Neuron (in vitro differentiated cells): ENCODE results near the gene ALDOB.

Source experiments
- H2AFZ ChIP-seq: one replicate; pipeline ENCODE4 v1.6.1; 2013; ENCODE audit warnings: low read depth, mild to moderate bottlenecking, inconsistent platforms, low read length, moderate library complexity
- H3K27me3 ChIP-seq: one replicate; pipeline ENCODE4 v1.6.1; 2013; ENCODE audit warnings: low read length; ENCODE audit not compliant: insufficient read depth
- H3K36me3 ChIP-seq: one replicate; pipeline ENCODE4 v1.6.1; 2013; ENCODE audit warnings: low read length; ENCODE audit not compliant: insufficient read depth
- H3K4me1 ChIP-seq: one replicate; pipeline ENCODE4 v1.6.1; 2013; ENCODE audit warnings: low read length; ENCODE audit not compliant: insufficient read depth
- H3K4me3 ChIP-seq: 2 replicates; pipeline ENCODE4 v1.5.1; 2013; ENCODE audit warnings: mild to moderate bottlenecking, low read length, moderate library complexity
- H3K9me3 ChIP-seq: one replicate; pipeline ENCODE4 v1.6.1; 2013; ENCODE audit warnings: low read length

The ALDOB gene

DNA sequence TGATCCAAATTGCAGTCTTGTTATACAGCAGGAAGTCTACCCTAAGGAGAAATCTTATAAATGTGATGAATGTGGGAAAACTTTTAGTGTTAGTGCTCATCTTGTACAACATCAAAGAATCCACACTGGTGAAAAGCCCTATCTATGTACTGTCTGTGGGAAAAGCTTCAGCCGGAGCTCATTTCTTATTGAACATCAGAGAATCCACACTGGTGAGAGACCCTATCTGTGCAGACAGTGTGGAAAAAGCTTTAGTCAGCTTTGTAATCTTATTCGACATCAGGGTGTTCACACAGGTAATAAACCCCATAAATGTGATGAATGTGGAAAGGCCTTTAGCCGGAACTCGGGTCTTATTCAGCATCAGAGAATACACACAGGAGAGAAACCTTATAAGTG, 26.5 kb downstream of the ALDOB start:
- no peaks in the 10 kb centered on the region for H3K4me1 ChIP-seq
- H3K4me3 ChIP-seq: no peak overlapping the region
- H3K36me3 ChIP-seq: peaks cover 61% of the 10 kb centered on the region
- H3K9me3 ChIP-seq: peaks cover 57% of the 10 kb centered on the region
- H3K27me3 ChIP-seq: no peaks in the 10 kb centered on the region
- no peak overlapping the region for H2AFZ ChIP-seq

GRCh38 chr9:101408374-101409078, 27.0 kb downstream of the ALDOB start:
- Histone ChIP-seq H3K4me3 (no peak overlapping the region), H3K4me1 (no peaks in the 10 kb centered on the region), H2AFZ (no peak overlapping the region), H3K36me3 (peaks cover 66% of the 10 kb centered on the region), H3K9me3 (peaks cover 61% of the 10 kb centered on the region), H3K27me3 (no peaks in the 10 kb centered on the region)

- Histone ChIP-seq H2AFZ (no peak overlapping the region), H3K27me3 (no peaks in the 10 kb centered on the region), H3K9me3 (peaks cover 47% of the 10 kb centered on the region), H3K4me3 (no peak overlapping the region), H3K36me3 (peaks cover 85% of the 10 kb centered on the region), H3K4me1 (peaks cover 15% of the 10 kb centered on the region)
Observed at GRCh38 chr9:101403516-101404285, 31.9 kb downstream of the ALDOB start.

- Histone ChIP-seq H3K27me3 (no peaks in the 10 kb centered on the region), H2AFZ (no peak overlapping the region), H3K36me3 (peaks cover 66% of the 10 kb centered on the region), H3K4me1 (peaks cover 15% of the 10 kb centered on the region), H3K9me3 (peaks cover 16% of the 10 kb centered on the region), H3K4me3 (peak overlapping the region; percentile 87)
Observed at GRCh38 chr9:101400120-101400519, 35.5 kb downstream of the ALDOB start.

- Histone ChIP-seq H2AFZ (no peak overlapping the region), H3K9me3 (peaks cover 12% of the 10 kb centered on the region), H3K4me1 (peaks cover 15% of the 10 kb centered on the region), H3K4me3 (peak overlapping the region; percentile 87), H3K27me3 (no peaks in the 10 kb centered on the region), H3K36me3 (peaks cover 62% of the 10 kb centered on the region)
Observed at GRCh38 chr9:101399643-101399970, 36.0 kb downstream of the ALDOB start.

- peaks cover 15% of the 10 kb centered on the region for H3K4me1 ChIP-seq
- peak overlapping the region; percentile 87 for H3K4me3 ChIP-seq
- H3K9me3 ChIP-seq: peaks cover 11% of the 10 kb centered on the region
- H3K27me3 ChIP-seq: no peaks in the 10 kb centered on the region
- H2AFZ ChIP-seq: no peak overlapping the region
- peaks cover 57% of the 10 kb centered on the region for H3K36me3 ChIP-seq
Observed at GRCh38 chr9:101398930-101399642, 36.5 kb downstream of the ALDOB start.

GRCh38 chr9:101398068-101398929, 37.3 kb downstream of the ALDOB start, which contains the start of the genes MRPL50 and ZNF189:
Gene MRPL50, minus strand, starts transcription at chr9:101398618. Its CDS starts 26 bp downstream, at chr9:101398592.
Gene ZNF189, plus strand, starts transcription at chr9:101398851. Its CDS starts 306 bp downstream, at chr9:101399157.
- peaks cover 5% of the 10 kb centered on the region for H3K9me3 ChIP-seq
- H3K4me1 ChIP-seq: peaks cover 15% of the 10 kb centered on the region
- peaks cover 49% of the 10 kb centered on the region for H3K36me3 ChIP-seq

GRCh38 chr9:101397746-101398067, 37.9 kb downstream of the ALDOB start:
- peaks cover 43% of the 10 kb centered on the region for H3K36me3 ChIP-seq
- peaks cover 15% of the 10 kb centered on the region for H3K4me1 ChIP-seq
- no peaks in the 10 kb centered on the region for H3K27me3 ChIP-seq
- H3K9me3 ChIP-seq: peaks cover 2% of the 10 kb centered on the region
- H2AFZ ChIP-seq: peak overlapping the region; percentile 23
- peak overlapping the region; percentile 87 for H3K4me3 ChIP-seq

More at GRCh38 chr9:101398068-101398929, 37.3 kb downstream of the ALDOB start, which contains the start of the genes MRPL50 and ZNF189:
- H2AFZ ChIP-seq: peak within 1 kb of the TSS; percentile 23
- H3K27me3 ChIP-seq: no peaks in the 10 kb centered on the region
- peak within 1 kb of the TSS; percentile 87 for H3K4me3 ChIP-seq

- Histone ChIP-seq H3K9me3 (peaks cover 2% of the 10 kb centered on the region), H3K27me3 (no peaks in the 10 kb centered on the region), H3K36me3 (peaks cover 29% of the 10 kb centered on the region), H3K4me3 (no peak overlapping the region), H3K4me1 (peaks cover 4% of the 10 kb centered on the region), H2AFZ (no peak overlapping the region)
Observed at GRCh38 chr9:101394687-101395086, 40.9 kb downstream of the ALDOB start.

DNA sequence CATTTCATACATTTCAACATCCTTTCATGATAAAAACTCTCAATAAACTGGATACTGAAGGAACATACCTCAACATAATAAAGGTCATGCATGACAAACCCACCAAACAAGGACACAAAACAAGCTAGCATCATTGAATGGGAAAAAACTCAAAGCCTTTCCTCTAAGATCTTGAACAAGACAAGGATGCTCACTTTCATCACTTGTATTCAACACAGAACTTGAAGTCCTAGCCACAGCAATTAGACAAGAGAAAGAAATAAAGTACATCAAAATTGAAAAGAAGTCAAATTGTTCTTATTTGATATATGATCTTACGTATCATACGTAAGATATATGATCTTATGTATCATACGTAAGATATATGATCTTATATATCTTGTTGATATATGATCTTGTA, 42.4 kb downstream of the ALDOB start:
- Histone ChIP-seq H3K4me1 (no peaks in the 10 kb centered on the region), H3K27me3 (no peaks in the 10 kb centered on the region), H3K4me3 (no peak overlapping the region), H2AFZ (no peak overlapping the region), H3K9me3 (peaks cover 2% of the 10 kb centered on the region), H3K36me3 (peaks cover 42% of the 10 kb centered on the region)

DNA sequence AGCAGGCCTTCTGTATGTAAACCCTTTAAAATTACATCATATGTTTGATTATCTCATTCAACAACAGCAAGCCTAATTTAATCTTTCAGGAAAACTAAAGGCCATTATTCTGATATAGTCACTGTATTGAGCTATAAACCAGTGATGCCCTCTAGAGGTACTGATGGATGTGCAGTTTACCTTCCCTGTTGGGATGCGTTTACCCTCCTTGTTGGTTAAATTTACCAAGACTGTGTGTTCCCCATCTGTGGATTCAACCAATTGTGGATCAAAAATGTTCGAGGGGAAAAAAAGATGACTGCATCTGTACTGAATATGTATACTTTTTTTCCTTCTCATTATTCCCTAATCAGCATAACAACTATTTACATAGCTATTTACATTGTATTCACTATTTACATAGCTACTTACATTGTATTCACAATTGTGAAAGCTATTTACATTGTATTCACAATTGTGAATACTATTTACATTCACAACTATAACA, 47.0 kb downstream of the ALDOB start:
- Histone ChIP-seq H3K27me3 (no peaks in the 10 kb centered on the region), H3K36me3 (peaks cover 27% of the 10 kb centered on the region), H3K9me3 (peaks cover 2% of the 10 kb centered on the region), H2AFZ (no peak overlapping the region), H3K4me1 (peaks cover 6% of the 10 kb centered on the region), H3K4me3 (no peak overlapping the region)

DNA sequence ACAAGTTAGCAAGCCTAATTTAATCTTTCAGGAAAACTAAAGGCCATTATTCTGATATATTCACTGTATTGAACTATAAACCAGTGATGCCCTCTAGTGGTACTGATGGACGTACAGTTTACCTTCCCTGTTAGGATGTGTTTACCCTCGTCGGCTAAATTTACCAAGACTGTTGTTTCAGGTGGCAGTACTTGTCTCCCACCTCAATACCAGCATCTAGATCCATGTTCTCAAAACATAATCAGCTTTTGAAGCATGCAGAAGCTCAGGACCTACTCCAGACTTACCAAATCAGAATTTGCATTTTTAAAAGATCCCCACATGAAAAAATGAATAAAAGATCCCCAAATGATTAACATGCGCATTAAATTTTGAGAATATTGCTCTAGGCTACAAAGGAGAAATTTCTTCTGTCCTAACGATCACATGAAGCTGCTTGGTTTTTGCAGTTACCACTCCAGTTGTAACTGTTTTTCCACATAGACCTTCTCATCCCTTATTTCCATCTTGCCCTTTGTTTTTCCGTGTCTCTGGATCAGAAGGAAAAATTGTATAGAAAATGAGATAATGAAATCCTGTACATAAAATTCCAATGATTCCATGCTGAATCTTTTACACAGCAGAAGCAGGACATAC, 47.6 kb downstream of the ALDOB start:
- Histone ChIP-seq H3K4me1 (peaks cover 6% of the 10 kb centered on the region), H3K9me3 (no peaks in the 10 kb centered on the region), H2AFZ (no peak overlapping the region), H3K36me3 (peaks cover 27% of the 10 kb centered on the region), H3K4me3 (no peak overlapping the region), H3K27me3 (no peaks in the 10 kb centered on the region)
